Effector memory CD4-positive, alpha-beta T cell (primary cell): Measurements from ENCODE around the gene AKAP17A.
"Not testable (repeated sequence)": the region's sequence is repeated elsewhere in the genome, so short reads cannot be mapped to it uniquely, and the experiment has no call there.

Experiments
- DNase-seq, 3 donors: peaks; one replicate each; pipeline ENCODE4 v3.0.0-alpha.2; 2020
- H3K27ac ChIP-seq: 2 replicates; pipeline ENCODE4 v1.7.0; 2013; ENCODE audit warnings: mild to moderate bottlenecking, low read length, moderate library complexity; ENCODE audit not compliant: insufficient read depth, poor library complexity, severe bottlenecking
- H3K27me3 ChIP-seq: replicated peaks from 2 replicates; pipeline ENCODE4 v1.7.0; 2013; ENCODE audit warnings: mild to moderate bottlenecking, low read length; ENCODE audit not compliant: insufficient read depth, control insufficient read depth, poor library complexity, severe bottlenecking
- H3K36me3 ChIP-seq: 2 replicates; pipeline ENCODE4 v1.7.0; 2013; ENCODE audit warnings: mild to moderate bottlenecking, low read length, moderate library complexity; ENCODE audit not compliant: control insufficient read depth, insufficient read depth
- H3K4me1 ChIP-seq: 2 replicates; pipeline ENCODE4 v1.7.0; 2013; ENCODE audit warnings: low read length, mild to moderate bottlenecking; ENCODE audit not compliant: control insufficient read depth, insufficient read depth, poor library complexity, severe bottlenecking
- H3K4me3 ChIP-seq: 2 replicates; pipeline ENCODE4 v1.7.0; 2013; ENCODE audit warnings: low read length, low read depth, mild to moderate bottlenecking; ENCODE audit not compliant: insufficient read depth, poor library complexity, severe bottlenecking
- H3K9me3 ChIP-seq: 2 replicates; pipeline ENCODE4 v1.7.0; 2013; ENCODE audit warnings: mild to moderate bottlenecking, low read length, moderate library complexity; ENCODE audit not compliant: control insufficient read depth

AKAP17A gene

DNA sequence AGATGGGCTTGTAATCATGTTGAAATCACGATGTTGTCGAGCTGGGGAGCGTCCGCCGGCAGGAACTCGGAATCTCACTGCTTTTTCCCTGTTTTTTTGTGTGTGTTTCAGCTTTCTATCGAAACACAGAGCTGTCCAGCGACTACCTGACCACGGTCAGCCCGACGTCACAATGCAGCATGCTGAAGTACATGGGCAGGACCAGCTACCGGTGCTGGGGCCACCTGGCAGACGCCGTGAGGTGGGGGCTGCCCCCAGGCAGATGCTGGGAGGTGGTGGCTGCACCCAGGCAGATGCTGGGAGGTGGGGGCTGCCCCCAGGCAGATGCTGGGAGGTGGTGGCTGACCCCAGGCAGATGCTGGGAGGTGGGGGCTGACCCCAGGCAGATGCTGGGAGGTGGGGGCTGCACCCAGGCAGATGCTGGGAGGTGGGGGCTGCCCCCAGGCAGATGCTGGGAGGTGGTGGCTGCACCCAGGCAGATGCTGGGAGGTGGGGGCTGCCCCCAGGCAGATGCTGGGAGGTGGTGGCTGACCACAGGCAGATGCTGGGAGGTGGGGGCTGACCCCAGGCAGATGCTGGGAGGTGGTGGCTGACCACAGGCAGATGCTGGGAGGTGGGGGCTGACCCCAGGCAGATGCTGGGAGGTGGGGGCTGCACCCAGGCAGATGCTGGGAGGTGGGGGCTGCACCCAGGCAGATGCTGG, 32.9 kb downstream of the AKAP17A start:
- not testable (repeated sequence) for H3K27ac ChIP-seq, H3K9me3 ChIP-seq, H3K27me3 ChIP-seq, H3K36me3 ChIP-seq, H3K4me3 ChIP-seq, H3K4me1 ChIP-seq, DNase-seq

DNA sequence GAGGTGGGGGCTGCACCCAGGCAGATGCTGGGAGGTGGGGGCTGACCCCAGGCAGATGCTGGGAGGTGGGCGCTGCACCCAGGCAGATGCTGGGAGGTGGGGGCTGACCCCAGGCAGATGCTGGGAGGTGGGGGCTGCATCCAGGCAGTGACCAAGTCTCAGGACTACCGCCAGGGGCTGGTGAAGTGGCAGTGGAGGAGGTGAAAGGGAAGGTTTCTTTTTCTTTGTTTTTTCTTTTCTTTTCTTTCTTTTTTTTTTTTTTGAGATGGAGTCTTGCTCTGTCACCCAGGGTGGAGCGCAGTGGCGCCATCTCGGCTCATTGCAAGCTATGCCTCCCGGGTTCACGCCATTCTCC, 33.4 kb downstream of the AKAP17A start:
- DNase-seq, H3K4me3 ChIP-seq, H3K4me1 ChIP-seq, H3K36me3 ChIP-seq, H3K27ac ChIP-seq, H3K9me3 ChIP-seq, H3K27me3 ChIP-seq: not testable (repeated sequence)

GRCh38 chrX:1629244-1629643, 37.8 kb downstream of the AKAP17A start:
- Histone ChIP-seq H3K9me3 (no peaks in the 10 kb centered on the region), H3K4me1 (no peaks in the 10 kb centered on the region), H3K4me3 (no peak overlapping the region), H3K27ac (no peak overlapping the region), H3K27me3 (no peaks in the 10 kb centered on the region), H3K36me3 (no peaks in the 10 kb centered on the region)
- DNase-seq = no peak

DNA sequence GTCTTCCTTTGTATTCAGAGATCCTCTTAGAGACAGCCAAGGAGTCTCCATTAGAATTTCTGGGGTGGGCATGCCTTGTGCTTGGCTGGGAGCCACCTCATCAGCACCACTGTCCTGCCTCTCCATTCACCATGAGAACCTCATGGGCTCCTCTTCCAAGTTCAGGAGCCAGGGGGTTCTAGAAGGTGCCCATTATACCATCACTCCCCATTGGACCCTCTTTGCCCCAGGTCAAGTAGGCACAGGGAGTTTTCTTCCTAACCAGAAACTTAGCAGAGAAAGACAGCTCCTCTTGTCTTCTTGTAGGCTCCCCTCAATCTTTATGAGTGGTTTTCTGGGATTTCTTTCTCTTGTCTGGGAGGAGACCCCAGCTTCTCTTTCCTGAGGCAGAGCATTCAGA, 54.6 kb downstream of the AKAP17A start:
- H3K27me3 ChIP-seq = no peaks in the 10 kb centered on the region
- no peaks in the 10 kb centered on the region for H3K36me3 ChIP-seq
- H3K27ac ChIP-seq = no peak overlapping the region
- DNase-seq = no peak
- H3K9me3 ChIP-seq = peaks cover 5% of the 10 kb centered on the region
- H3K4me1 ChIP-seq = no peaks in the 10 kb centered on the region
- no peak overlapping the region for H3K4me3 ChIP-seq

- Histone ChIP-seq H3K27me3 (no peaks in the 10 kb centered on the region), H3K36me3 (no peaks in the 10 kb centered on the region), H3K27ac (no peak overlapping the region), H3K9me3 (peaks cover 5% of the 10 kb centered on the region), H3K4me3 (no peak overlapping the region), H3K4me1 (no peaks in the 10 kb centered on the region)
- DNase-seq = no peak
Measured at GRCh38 chrX:1649621-1650020, 58.2 kb downstream of the AKAP17A start.
